Natural killer cell treated with Interleukin-12 subunit alpha and Interleukin-12 subunit beta and Interleukin-15 and Interleukin-18, amount 100 ng/mL, for 72 hours (primary cell): ENCODE results near the gene TFG. TPM values are rescaled to one million over a fixed set of nuclear protein-coding genes. Genes with fewer than 3 reads are reported as not detected.

Experiments
- ATAC-seq, 2 donors: fragments of 150-1000 bp; cut with Tn5 transposase in 1 of 2; sonication (Bioruptor Pico), chemical (Tn5 transposase) in 1 of 2; 2 replicates each; pipeline ENCODE4 v1.10.0; 2021
- DNase-seq: peaks from one replicate; pipeline ENCODE4 v3.0.0; 2022; ENCODE audit warnings: low spot score
- H3K27ac Mint-ChIP-seq, 2 donors: 1 replicate in 1 of 2; 2 replicates in 1 of 2; pipeline ENCODE4 v1.8.0; 2022; ENCODE audit warnings: mixed read lengths in 2 of 2, mild to moderate bottlenecking in 1 of 2, moderate library complexity in 1 of 2
- H3K27me3 Mint-ChIP-seq, 2 donors: 1 replicate in 1 of 2; 2 replicates in 1 of 2; pipeline ENCODE4 v1.8.0; 2022; ENCODE audit warnings: mixed read lengths in 2 of 2
- H3K36me3 Mint-ChIP-seq: one replicate; pipeline ENCODE4 v1.8.0; 2022; ENCODE audit warnings: mixed read lengths
- H3K4me1 Mint-ChIP-seq, 2 donors: 1 replicate in 1 of 2; 2 replicates in 1 of 2; pipeline ENCODE4 v1.8.0; 2022; ENCODE audit warnings: low read depth in 2 of 2, mixed read lengths in 2 of 2, mild to moderate bottlenecking in 1 of 2
- H3K4me3 Mint-ChIP-seq: one replicate; pipeline ENCODE4 v1.8.0; 2022; ENCODE audit warnings: mixed read lengths
- H3K9me3 Mint-ChIP-seq: 2 replicates; pipeline ENCODE4 v1.8.0; 2022; ENCODE audit warnings: mixed read lengths
- total RNA-seq, 2 donors: library from RNA; stranded (reverse); gene quantifications; one replicate each; pipeline ENCODE4 v1.2.3, GENCODE V29; 2022

TFG gene
- total RNA-seq, 2 donors from 2014 or later = 45.8 to 56.2 TPM

- H3K27me3 Mint-ChIP-seq = no peaks in the 10 kb centered on the region
- H3K4me1 Mint-ChIP-seq = peaks cover 0 to 3% of the 10 kb centered on the region in 2 donors
- no peak for DNase-seq
- no peaks in the 10 kb centered on the region for H3K9me3 Mint-ChIP-seq
- peaks cover 18% of the 10 kb centered on the region for H3K36me3 Mint-ChIP-seq
- ATAC-seq = no peak
- no peak overlapping the region for H3K4me3 Mint-ChIP-seq
- no peak overlapping the region for H3K27ac Mint-ChIP-seq
These were observed 39.7 kb downstream of the TFG start for GRCh38 chr3:100748967-100749366.

GRCh38 chr3:100753846-100754245 is 44.6 kb downstream of the TFG start:
- peaks cover 0 to 3% of the 10 kb centered on the region in 2 donors for H3K4me1 Mint-ChIP-seq
- H3K27ac Mint-ChIP-seq = no peak overlapping the region
- H3K9me3 Mint-ChIP-seq = no peaks in the 10 kb centered on the region
- ATAC-seq (no peak), DNase-seq (no peak)
- peaks cover 9% of the 10 kb centered on the region for H3K36me3 Mint-ChIP-seq
- H3K27me3 Mint-ChIP-seq = no peaks in the 10 kb centered on the region
- no peak overlapping the region for H3K4me3 Mint-ChIP-seq

GRCh38 chr3:100754563-100755334 is 45.5 kb downstream of the TFG start:
- Mint-ChIP-seq H3K4me3 (no peak overlapping the region), H3K27me3 (no peaks in the 10 kb centered on the region), H3K9me3 (no peaks in the 10 kb centered on the region), H3K4me1 (peaks cover 0 to 3% of the 10 kb centered on the region in 2 donors), H3K36me3 (peaks cover 7% of the 10 kb centered on the region), H3K27ac (no peak overlapping the region)
- DNase-seq = no peak
- no peak for ATAC-seq

- Mint-ChIP-seq H3K27ac (no peak overlapping the region), H3K9me3 (no peaks in the 10 kb centered on the region), H3K27me3 (no peaks in the 10 kb centered on the region), H3K36me3 (peaks cover 6% of the 10 kb centered on the region), H3K4me1 (peaks cover 0 to 3% of the 10 kb centered on the region in 2 donors), H3K4me3 (no peak overlapping the region)
- ATAC-seq (no peak), DNase-seq (no peak)
These were observed 47.1 kb downstream of the TFG start for GRCh38 chr3:100756441-100756840.

- Mint-ChIP-seq H3K4me3 (no peak overlapping the region), H3K4me1 (no peaks in the 10 kb centered on the region), H3K27me3 (peaks cover 0 to 4% of the 10 kb centered on the region in 2 donors), H3K36me3 (no peaks in the 10 kb centered on the region), H3K9me3 (no peaks in the 10 kb centered on the region), H3K27ac (no peak overlapping the region)
- no peak for ATAC-seq
- no peak for DNase-seq
These were observed 49.9 kb downstream of the TFG start for GRCh38 chr3:100759159-100759558.

GRCh38 chr3:100759950-100760349 is 50.7 kb downstream of the TFG start:
- Mint-ChIP-seq H3K4me3 (no peak overlapping the region), H3K27ac (no peak overlapping the region), H3K9me3 (no peaks in the 10 kb centered on the region), H3K4me1 (no peaks in the 10 kb centered on the region), H3K27me3 (peaks cover 0 to 6% of the 10 kb centered on the region in 2 donors), H3K36me3 (no peaks in the 10 kb centered on the region)
- DNase-seq (no peak), ATAC-seq (no peak)

- Mint-ChIP-seq H3K4me1 (no peaks in the 10 kb centered on the region), H3K27me3 (peaks cover 0 to 6% of the 10 kb centered on the region in 2 donors), H3K4me3 (no peak overlapping the region), H3K9me3 (no peaks in the 10 kb centered on the region), H3K36me3 (no peaks in the 10 kb centered on the region), H3K27ac (no peak overlapping the region)
- DNase-seq (no peak), ATAC-seq (no peak)
These were observed 51.1 kb downstream of the TFG start for GRCh38 chr3:100760377-100760776.

GRCh38 chr3:100761211-100761942 is 52.1 kb downstream of the TFG start:
- Mint-ChIP-seq H3K4me1 (no peaks in the 10 kb centered on the region), H3K9me3 (no peaks in the 10 kb centered on the region), H3K4me3 (no peak overlapping the region), H3K27me3 (peaks cover 0 to 6% of the 10 kb centered on the region in 2 donors), H3K36me3 (no peaks in the 10 kb centered on the region), H3K27ac (no peak overlapping the region)
- peak in 1 of 2 donors; percentile 51 for ATAC-seq
- DNase-seq = no peak

GRCh38 chr3:100761951-100762350 is 52.7 kb downstream of the TFG start:
- no peak for DNase-seq
- Mint-ChIP-seq H3K27ac (no peak overlapping the region), H3K36me3 (no peaks in the 10 kb centered on the region), H3K4me1 (no peaks in the 10 kb centered on the region), H3K27me3 (peaks cover 0 to 6% of the 10 kb centered on the region in 2 donors), H3K4me3 (no peak overlapping the region), H3K9me3 (no peaks in the 10 kb centered on the region)
- no peak for ATAC-seq

GRCh38 chr3:100765437-100765975 is 56.2 kb downstream of the TFG start:
- H3K36me3 Mint-ChIP-seq = no peaks in the 10 kb centered on the region
- H3K27me3 Mint-ChIP-seq = peaks cover 5 to 6% of the 10 kb centered on the region in 2 donors
- ATAC-seq (no peak), DNase-seq (no peak)
- no peaks in the 10 kb centered on the region for H3K9me3 Mint-ChIP-seq
- no peaks in the 10 kb centered on the region for H3K4me1 Mint-ChIP-seq
- no peak overlapping the region for H3K27ac Mint-ChIP-seq
- no peak overlapping the region for H3K4me3 Mint-ChIP-seq

- Mint-ChIP-seq H3K27me3 (peaks cover 5 to 6% of the 10 kb centered on the region in 2 donors), H3K9me3 (no peaks in the 10 kb centered on the region), H3K36me3 (no peaks in the 10 kb centered on the region), H3K4me3 (no peak overlapping the region), H3K4me1 (no peaks in the 10 kb centered on the region), H3K27ac (no peak overlapping the region)
- DNase-seq (no peak), ATAC-seq (no peak)
These were observed 56.8 kb downstream of the TFG start for GRCh38 chr3:100766069-100766468.

GRCh38 chr3:100769693-100770092 is 60.4 kb downstream of the TFG start:
- no peaks in the 10 kb centered on the region for H3K36me3 Mint-ChIP-seq
- H3K9me3 Mint-ChIP-seq = no peaks in the 10 kb centered on the region
- H3K27ac Mint-ChIP-seq = no peak overlapping the region
- peaks cover 6 to 10% of the 10 kb centered on the region in 2 donors for H3K27me3 Mint-ChIP-seq
- DNase-seq (no peak), ATAC-seq (no peak)
- no peak overlapping the region for H3K4me3 Mint-ChIP-seq
- H3K4me1 Mint-ChIP-seq = no peaks in the 10 kb centered on the region

GRCh38 chr3:100775226-100775625 is 65.9 kb downstream of the TFG start:
- Mint-ChIP-seq H3K4me3 (no peak overlapping the region), H3K4me1 (no peaks in the 10 kb centered on the region), H3K9me3 (no peaks in the 10 kb centered on the region), H3K27me3 (peaks cover 6% of the 10 kb centered on the region in 2 donors), H3K36me3 (no peaks in the 10 kb centered on the region), H3K27ac (no peak overlapping the region)
- no peak for DNase-seq
- no peak for ATAC-seq

- Mint-ChIP-seq H3K4me3 (no peak overlapping the region), H3K27me3 (peaks cover 5 to 6% of the 10 kb centered on the region in 2 donors), H3K36me3 (no peaks in the 10 kb centered on the region), H3K4me1 (no peaks in the 10 kb centered on the region), H3K27ac (no peak overlapping the region), H3K9me3 (no peaks in the 10 kb centered on the region)
- DNase-seq (no peak), ATAC-seq (peak in 1 of 2 donors; percentile 33)
These were observed 66.4 kb downstream of the TFG start for GRCh38 chr3:100775669-100776068.
